Measurements from ENCODE around the gene PDCD7.
"Not testable (repeated sequence)": the region's sequence is repeated elsewhere in the genome, so short reads cannot be mapped to it uniquely, and the experiment has no call there.

Gene PDCD7

DNA sequence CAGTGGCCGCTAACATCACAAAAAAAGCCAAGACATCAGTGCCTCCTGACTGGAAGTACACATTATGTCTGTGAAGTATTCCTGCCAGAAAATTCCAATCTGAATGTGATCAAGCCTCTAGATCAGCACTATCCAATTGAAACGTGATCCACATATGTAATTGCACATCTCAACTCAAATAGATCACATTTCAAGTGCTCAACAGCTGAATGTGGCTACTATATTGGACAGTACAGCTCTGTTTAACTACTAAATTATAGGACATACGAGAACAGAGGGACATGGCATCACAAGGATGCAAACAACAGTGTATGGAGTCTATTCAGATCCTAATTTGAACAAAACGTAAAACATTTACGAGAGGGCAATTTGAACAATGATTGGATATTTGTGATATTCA is 18.1 kb downstream of the PDCD7 start:
- DNase-seq: peak; percentile 59

DNA sequence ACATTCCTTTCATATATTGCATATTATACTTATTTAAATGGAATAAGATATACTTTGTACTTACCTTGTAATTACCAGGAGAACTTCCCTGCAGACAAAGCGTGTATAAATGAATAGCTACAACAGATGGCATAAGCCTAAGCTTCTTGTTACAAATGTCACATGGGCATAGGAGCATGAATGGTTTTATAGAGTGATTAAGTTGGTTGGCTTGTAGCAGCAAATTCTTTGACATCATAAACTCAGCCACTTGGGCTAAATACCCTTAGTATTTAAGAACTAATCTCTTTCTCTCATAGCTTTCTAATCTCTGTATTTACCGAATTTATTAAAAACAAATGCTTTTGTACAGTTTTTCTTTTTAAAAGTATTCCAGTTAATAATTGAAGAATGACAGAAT is 18.5 kb downstream of the PDCD7 start, which contains the start of gene UBAP1L:
Gene UBAP1L, minus strand, starts transcription at position 115 of the 400 bp plus-strand sequence. CDS start 8,985 bp downstream, outside the sequence.
- no peak for DNase-seq

DNA sequence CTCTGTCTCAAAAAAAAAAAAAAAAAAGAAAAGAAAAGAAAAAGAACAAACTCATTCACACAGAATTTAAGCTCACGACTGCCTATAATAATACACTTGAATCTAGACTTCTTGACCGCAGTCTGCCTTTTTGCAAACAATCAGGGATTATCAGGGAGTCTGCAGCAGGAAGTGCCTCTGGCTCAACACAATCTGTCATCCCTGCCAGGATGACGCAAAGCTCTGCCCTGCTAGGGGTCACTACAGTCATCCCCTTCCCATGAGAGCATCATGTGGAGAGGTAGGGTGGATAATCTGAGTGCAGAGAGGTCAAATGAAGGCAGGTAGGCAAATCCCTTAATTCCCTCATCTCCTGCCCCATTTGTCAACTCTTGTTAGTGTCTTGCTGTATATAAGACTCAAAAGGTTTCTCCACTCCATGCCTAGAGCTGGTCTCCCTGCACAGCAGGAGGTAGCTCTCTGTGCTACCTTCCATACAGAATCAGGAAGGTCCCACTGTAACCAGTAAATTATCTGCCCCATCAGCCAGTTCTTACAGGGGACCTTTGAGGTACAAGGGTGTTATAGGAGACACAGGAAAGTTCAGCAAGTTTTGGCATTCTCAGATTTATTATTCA is 22.8 kb downstream of the PDCD7 start:
- no peak for DNase-seq

DNA sequence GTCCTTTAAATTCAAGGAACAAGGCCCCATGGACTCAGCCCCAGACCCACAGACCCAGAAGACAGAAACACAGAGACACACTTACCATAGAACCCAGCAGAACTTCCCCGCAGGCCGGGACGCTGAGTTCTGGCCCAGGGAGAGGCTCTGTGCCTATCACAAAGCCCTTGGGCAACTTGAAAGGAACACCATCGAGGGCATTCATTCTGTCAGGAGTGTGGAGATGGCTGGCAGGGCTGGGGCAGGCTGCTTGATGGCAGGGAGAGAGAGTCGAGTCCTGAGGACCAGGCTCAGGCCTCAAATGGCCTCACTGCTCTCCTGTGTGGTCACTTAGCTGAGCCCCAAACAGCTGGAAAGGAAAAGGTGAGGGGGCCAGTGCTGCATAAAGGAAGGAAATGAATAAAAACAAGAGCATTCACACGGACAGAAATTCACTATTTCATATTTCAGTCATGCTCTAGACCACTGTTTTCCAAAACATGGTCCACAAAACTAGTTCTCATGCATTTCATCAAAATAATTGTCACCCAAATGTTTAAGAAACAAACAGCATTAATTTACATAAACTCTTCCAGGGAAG is 27.5 kb downstream of the PDCD7 start:
- DNase-seq: no peak

DNA sequence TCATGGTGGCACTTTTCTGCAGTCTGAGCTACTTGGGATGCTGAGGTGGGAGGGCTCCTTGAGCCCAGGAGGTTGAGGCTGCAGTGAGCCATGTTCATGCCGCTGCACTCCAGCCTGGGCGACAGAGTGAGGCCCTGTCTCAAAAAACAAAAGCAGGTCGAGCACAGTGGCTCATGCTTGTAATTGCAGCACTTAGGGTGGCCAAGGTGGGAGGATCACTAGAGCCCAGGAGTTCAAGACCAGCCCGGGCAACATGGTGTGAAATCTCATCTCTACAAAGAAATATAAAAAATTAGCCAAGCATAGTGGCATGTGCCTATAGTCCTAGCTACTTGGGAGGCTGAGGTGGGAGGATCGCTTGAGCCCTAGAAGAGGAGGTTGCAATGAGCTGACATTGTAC is 28.6 kb downstream of the PDCD7 start:
- no peak for DNase-seq

DNA sequence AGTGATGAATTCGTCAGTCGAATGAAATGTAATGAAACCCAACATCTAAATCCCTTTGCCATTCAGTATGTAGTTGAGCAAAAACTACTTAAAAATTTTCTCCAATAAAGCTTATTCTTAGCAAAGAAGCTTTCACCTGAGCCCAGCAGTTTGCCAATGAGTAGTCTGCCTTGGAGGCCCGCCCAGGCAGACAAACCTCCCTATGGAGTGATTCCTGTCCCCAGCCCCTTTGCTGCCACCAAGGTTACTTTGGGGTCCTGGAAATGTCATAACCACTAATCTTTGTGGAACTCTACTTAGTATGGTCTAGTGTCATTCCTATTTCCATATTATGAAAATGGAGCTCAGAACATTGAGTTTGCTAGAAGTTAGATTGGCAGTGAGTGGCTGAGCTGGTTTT is 30.7 kb downstream of the PDCD7 start:
- DNase-seq: no peak

DNA sequence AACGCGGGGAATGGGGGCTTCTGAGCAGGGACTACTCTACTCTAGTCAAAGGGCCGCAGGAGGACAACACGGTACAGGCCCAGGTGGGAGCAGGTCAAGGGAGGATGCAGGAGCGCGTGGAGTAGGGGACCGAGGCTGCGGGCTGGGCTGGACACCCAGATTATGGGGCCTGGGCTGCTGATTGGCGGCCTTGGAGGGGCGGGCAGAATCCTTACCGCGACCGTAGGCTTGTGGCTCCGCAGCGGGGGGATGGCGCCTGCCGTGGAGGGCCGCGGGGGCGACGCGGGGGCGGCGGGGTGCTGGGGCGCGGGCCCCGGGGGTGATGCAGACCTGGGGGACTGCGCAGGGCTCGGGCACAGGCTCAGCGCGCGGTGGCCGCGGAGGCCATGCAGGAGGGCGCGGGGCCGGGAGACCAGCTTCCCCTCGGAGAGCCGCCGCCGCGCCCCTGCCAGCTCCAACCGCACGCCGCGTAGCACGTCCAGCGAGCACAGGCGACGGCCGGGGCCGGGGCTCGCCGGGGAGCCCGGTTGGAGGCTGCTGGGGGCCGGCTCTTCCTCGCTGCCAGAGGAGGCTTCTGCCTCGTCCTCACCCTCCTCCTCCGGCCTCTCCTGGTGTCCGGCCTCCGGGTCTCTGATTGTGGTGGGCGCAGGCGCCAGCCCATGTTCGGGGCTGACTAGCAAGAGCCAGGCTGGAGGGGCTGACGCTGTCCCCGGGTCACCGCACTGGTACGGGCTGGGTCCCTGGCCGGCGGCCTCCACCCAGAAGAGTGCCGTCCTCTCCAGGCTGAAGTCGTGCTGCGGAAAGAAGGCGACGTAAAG is 31.5 kb downstream of the PDCD7 start:
- DNase-seq: no peak

DNA sequence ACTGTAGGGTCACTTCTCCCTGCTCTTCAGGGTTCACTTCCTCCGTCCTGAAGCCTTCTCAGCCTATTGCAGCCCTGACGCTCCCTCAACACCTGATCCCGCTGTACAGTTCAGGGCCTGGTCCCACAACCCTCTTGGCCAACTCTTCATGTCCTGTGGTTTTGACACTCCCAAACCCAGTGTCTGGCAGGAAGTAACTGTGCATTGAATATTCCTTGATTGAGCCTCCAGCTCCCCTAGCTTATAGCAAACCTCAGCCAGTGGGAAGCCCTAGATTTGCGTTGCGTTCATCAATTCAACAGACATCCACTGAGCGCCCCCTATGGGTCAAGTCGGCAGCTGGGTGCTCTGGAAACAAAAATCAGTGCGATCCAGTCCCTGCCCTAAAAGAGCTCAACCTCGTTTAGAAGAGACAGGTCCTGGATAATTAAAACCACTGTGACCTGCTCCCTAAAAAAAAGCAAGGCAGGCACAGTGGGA is 32.2 kb downstream of the PDCD7 start:
- DNase-seq: peak; percentile 40

DNA sequence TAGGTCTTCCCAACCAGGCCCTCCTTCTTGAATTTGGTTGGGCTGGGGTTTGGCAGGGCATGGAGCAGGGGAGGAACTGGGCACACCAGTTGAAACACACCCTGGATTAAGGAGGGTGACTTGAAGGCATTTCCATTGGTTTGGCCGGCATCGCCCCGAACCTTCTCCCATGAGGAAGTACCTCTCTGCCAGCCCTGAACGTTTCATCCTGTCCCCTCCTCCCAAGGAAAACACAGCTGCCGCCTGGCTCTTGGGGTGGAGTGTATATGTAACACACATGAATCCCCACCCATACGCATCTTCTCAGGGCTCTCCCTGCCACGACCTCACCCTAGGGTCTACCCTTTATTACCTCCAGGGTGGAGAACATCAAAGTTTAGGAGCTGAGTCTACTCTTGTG is 33.2 kb downstream of the PDCD7 start:
- DNase-seq: no peak

DNA sequence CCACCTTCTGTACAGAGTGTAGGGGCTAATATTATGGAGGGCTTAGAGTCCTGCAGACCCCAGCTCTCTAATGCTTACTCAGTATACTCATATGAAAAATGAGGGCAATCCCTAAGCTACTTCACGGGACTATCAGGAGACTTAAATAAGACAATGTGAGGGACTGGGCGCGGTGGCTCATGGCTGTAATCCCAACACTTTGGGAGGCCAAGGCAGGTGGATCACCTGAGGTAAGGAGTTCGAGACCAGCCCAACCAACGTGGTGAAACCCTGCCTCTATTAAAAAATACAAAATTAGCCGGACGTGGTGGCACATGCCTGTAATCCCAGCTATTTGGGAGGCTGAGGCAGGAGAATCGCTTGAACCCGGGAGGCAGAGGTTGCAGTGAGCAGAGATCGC is 33.8 kb downstream of the PDCD7 start:
- not testable (repeated sequence) for DNase-seq

DNA sequence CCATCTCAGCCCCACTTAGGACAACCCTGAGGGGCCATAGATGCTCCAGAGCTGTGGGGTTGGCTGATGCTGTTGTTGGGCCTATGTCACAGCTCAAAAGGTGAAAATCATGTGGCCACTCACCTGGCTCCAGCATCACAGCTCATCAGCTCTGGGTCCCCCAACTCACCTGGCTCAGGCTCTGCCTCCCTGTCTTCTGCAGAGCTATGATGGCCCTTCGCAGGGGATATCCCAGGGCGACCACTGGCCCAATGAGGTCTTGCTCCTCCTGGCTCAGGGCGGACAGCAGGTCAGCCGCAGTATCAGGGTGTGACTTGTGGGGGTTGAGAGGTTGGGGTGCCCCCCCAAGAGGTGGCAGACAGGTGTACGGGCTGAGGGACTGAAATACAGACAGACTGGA is 34.3 kb downstream of the PDCD7 start:
- no peak for DNase-seq

DNA sequence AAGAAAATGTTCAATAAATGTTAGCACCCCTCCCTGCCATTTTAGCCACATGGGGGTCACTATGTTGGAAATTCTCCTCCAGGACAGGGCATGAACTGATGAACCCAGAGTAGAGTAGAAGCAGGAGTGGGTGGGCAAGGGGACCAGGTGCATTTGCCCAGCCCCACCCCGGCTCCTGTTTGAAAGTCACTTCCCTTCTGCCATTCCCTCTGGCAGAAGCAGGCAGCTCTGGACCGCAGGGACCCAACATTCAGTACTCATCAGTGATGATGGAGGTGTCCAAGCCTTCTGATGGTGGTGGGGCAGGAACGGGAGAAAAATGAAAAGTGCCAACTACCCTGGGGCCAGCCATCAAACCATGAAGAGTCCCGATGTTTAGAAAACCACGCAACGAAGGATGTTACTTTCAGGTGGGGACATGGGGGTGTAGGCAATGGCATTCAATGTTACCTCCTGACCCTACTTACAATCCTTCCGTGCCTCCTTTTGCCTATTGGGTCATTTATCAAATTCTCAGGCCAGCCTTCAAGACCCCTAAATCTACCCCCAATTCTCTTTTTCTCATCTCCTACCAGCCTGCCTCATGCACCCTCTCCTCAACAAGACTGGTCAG is 35.9 kb downstream of the PDCD7 start:
- no peak for DNase-seq

DNA sequence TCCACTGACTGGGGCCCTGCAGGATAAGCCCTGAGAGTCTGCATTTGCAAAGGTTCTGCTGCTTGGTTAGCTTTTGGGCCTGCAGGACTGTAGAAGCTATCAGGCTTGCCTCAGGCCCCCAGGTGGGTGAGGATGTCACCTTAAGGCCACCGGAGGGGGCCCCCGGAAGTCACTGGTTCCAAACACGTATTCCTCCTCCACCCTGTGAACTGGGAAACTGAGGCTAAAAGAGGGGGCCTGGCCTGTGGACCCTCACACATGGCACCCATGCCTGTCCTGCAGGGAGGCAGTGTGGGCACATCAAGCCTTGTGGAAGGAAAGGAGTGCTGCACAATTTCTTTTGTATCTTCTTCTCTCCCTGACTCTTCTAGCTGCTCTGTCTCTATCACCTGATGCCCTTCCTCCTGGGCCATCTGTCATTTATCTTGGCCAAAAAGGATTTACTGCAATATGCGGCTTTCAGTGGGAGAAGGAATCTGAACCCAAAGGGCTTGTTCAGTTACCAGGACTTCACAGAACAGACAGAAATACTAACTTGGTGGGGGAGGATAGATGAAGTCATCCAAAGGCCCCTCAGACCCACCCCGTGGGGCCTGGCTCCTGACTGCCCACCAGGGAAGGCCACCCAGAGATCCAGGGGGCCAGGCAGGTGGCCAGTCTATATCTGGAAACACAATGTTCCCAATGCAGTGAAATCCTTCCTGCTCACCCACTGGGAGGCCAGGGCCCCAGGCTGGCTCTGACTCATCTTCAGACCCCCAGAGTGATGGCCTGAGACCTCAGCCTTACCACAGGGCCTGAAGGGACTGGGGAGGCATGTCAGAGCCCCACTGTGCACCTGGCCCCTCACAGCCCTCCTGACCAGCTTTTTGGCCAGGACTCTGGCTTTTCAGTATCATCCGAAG is 36.9 kb downstream of the PDCD7 start:
- no peak for DNase-seq

DNA sequence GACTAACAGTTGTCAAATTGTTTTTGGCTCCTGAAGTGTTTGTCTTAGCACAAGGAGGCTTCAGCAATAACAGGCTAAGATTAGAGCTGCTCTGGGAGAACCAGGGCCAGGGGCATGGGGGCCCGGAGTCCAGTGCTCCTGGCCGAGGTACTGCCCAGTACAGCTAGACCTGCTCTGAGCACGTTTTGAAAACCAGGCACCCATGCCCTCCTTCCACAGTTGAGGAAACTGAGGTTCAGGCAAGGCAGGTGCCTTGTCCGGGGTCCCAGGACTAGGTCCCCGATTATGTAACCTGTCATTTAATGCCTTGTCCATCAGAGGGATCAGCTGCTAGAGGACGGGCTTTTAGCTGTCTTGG is 37.9 kb downstream of the PDCD7 start:
- no peak for DNase-seq

DNA sequence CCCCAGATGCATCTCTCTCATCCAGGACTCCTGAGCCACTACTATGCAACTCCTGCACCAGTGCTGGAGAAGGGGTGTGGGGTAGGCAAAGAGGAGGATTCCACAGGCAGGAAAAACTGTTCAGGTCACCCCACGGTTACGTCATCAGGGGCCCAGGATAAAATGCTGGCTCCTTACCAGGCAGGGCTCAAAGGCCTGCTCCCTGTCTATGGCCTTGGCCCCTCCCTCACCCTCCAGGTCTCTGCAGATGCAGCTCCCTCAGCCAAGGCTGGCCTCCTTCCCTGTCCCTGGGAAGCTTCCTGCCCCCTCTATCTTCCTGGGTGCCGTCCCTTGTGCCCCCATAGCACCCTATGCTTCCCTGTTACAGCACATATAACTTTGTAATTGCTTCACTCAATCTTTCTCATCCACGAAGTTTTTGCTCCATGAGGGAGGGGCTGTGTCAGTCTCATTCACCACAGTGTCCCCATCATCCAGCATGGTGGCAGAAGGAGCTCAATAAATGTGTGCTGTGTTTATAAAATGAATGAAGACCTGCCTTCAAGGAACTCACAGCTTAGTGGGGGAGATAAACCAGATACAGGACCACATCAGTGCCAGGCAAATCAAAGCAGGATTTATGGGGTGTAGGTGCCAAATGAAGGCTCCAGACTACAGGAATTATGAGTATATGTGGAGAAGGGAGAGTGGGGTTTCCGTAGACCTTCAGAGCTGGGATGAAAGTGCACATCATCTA is 38.4 kb downstream of the PDCD7 start:
- no peak for DNase-seq

DNA sequence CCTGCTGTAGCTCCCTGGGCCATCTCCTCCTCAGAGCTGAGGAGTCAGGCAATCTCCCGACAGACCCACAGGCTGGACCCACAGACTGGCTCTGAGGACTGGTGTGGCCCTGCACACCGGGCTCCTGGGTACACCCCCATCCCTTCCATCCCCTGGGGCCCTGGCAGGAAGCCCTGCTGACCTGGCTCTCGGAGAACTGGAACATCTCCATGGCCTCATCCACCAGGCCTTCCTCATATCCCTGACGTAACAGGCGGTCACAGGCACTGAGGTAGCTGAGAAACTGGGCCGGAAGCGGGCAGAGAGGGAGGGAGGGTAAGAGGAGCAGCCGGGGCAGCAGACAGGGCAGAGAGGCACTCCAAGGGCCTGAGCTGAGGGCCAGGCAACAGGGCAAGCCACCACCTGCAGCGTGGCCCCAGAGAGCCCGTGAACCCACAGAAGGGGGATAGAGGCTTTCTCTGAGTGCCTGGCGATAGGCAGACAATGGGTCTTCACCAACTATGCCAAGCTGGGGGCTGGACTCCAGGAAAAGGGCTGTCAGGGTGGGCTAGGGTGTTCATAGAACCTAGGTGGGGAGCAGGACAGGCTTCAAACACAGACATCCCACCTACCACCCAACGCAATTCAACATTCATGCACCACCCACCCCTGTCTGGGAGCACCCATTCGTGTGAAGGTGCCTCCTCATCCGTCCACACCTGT is 39.2 kb downstream of the PDCD7 start:
- DNase-seq: no peak

DNA sequence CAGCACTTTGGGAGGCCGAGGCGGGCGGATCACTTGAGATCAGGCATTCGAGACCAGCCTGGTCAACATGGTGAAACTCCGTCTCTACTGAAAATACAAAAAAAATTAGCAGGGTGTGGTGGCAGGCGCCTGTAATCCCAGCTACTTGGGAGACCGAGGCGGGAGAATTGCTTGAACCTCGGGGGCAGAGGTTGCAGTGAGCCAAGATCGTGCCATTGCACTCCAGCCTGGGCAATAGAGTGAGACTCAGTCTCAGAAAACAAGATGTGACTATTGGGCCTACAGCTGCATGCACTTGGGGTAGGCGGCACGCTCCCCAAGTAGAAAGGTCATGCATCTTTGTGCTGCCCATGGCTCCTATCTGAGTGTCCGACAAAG is 39.8 kb downstream of the PDCD7 start:
- DNase-seq: not testable (repeated sequence)

DNA sequence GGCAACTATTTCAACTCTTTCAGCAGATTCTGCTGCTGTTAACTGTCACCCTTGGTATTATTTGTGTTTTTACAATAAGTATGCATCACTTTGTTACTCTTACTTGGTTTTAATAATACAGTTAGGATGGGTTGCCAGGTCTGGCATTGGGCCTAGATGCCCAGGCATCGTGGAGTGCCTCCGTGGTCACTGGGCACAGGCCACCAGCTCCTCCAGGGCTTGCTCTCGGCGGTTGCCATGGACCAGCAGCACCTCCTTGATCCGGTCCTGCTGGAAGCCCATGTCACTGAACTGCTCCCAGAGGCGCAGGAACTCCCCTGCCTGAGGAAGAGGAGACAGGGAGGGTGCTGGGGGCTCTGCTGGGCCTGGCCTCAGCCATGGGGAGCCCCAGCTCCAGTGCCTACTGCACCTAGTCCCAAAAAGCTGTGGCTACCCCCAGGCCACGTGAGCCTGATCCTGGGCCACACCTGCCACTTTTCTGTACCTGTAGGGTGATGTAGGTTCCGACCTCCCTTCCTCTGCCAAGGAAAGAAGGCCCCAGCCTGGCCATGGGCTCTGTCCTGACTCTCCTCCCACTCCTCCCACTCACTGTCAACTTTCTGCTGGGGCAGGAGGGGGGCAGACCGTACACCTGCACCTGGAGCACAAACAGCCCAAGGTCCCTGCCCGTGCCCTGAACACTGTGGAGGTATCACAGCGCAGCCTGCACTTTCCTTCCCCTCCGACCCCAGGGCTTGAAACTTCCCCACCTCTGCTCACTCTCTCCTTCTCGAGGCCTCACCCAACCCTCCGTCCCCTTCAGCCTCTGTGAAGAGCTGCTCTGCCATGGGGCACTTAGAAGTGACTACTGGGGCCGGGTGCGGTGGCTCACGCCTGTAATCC is 40.5 kb downstream of the PDCD7 start:
- DNase-seq: no peak

DNA sequence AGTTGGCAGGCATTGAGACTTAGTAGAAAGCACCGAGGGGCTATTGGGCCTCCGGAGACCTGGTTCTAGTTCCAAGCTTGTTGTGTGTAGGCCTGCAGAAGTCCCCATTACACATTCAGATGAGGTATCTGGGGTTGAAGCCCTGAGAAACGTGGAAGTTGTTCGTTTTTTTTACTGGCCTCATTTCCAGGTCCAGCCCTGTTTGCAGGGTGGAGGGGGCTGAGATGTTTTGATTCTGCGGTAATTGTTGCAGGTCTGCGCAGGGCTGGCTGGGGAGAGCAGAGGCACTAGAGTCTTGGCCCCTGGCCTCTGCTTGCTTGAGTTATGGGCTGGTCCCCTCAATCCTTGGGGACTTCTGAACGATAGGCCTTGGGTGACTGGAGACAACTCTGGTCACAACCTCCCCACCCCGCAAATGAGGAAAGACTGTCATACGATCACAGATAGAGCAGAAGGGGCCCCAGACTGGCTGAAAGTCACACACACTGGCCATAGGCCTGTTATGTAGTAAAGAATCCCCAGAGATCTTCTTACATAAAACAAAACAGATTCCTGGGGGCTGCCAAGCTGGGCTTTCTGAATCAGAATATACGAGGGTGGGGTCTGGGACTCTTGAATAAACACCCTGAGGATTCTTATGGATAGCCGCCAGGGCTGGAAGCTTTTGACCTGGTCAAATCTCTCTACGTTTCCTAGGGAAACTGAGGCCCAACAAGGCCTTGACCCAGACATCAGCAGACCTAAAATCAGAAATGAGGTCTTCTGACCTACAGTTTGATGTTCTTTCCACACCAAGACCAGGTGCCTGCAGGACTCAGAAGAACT is 41.5 kb downstream of the PDCD7 start:
- no peak for DNase-seq

Measured in NCI-H146 (cell line).